Activated naive CD8-positive, alpha-beta T cell treated with anti-CD3 and anti-CD28 coated beads for 36 hours (primary cell): ENCODE data around the gene PTPRR. TPM values are rescaled to one million over a fixed set of nuclear protein-coding genes. Genes with fewer than 3 reads are reported as not detected.

Source experiments
- DNase-seq: peaks from one replicate; pipeline ENCODE4 v3.0.0; 2021
- H3K27ac Mint-ChIP-seq: one replicate; pipeline ENCODE4 v1.8.0; 2022; ENCODE audit warnings: mild to moderate bottlenecking, moderate library complexity, mixed read lengths
- H3K27me3 Mint-ChIP-seq: one replicate; pipeline ENCODE4 v1.8.0; 2022; ENCODE audit warnings: mild to moderate bottlenecking, mixed read lengths
- H3K36me3 Mint-ChIP-seq: one replicate; pipeline ENCODE4 v1.8.0; 2021; ENCODE audit warnings: mild to moderate bottlenecking, mixed read lengths
- H3K4me1 Mint-ChIP-seq: one replicate; pipeline ENCODE4 v1.8.0; 2021; ENCODE audit warnings: mixed read lengths
- H3K4me3 Mint-ChIP-seq: one replicate; pipeline ENCODE4 v1.8.0; 2022; ENCODE audit warnings: mild to moderate bottlenecking, moderate library complexity, mixed read lengths
- H3K9me3 Mint-ChIP-seq: one replicate; pipeline ENCODE4 v1.8.0; 2022; ENCODE audit warnings: mixed read lengths
- total RNA-seq, 2 experiments: library from RNA; stranded (reverse); gene quantifications; one replicate each; pipeline ENCODE4 v1.2.3, GENCODE V29; 2021

The PTPRR gene
- total RNA-seq, 2 experiments from 2014 or later = not detected

DNA sequence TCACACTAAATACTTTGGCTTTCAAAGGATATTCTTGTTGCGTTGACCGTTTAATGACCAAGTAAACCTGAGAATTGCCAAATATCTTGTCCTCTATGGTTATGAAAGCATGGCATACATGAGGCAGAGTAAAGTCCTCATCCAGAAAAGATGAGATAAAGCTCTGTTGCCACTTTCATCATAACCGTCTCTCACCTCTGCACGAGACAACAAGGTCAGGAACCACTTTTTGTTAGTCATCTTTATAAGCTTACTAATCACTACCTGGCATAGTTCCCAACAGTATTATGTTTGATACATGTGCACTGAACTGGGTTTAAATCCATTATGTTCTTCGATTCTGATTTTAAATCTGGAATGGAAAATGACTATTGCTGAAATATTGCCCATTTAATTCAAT, 314.6 kb downstream of the PTPRR start:
- no peak for DNase-seq
- Mint-ChIP-seq H3K4me3 (no peak overlapping the region), H3K27me3 (peaks cover 40% of the 10 kb centered on the region), H3K9me3 (no peaks in the 10 kb centered on the region), H3K27ac (no peak overlapping the region), H3K36me3 (no peaks in the 10 kb centered on the region), H3K4me1 (peaks cover 4% of the 10 kb centered on the region)

GRCh38 chr12:70604662-70605061, 315.9 kb downstream of the PTPRR start:
- Mint-ChIP-seq H3K36me3 (no peaks in the 10 kb centered on the region), H3K4me1 (peaks cover 2% of the 10 kb centered on the region), H3K4me3 (no peak overlapping the region), H3K9me3 (no peaks in the 10 kb centered on the region), H3K27ac (no peak overlapping the region), H3K27me3 (peaks cover 32% of the 10 kb centered on the region)
- no peak for DNase-seq

DNA sequence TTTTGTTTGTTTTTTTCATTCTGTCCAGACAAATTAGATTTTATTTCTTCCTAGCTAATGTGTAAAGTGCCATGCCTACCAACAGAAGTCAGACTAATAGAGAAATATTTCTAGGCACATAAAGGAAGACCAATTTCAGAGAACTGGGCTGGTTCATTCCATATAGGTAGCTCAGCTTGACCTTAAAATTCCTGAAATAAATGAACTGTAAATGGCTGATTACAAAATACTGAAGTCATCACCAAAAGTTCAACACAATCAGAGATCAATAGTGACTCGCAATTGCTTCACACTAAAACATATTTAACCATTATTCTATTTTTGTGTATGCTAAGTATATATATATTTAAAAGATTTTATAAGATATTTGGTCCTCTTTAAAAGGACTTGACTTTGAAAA, 317.5 kb downstream of the PTPRR start:
- H3K36me3 Mint-ChIP-seq = no peaks in the 10 kb centered on the region
- DNase-seq = no peak
- no peaks in the 10 kb centered on the region for H3K4me1 Mint-ChIP-seq
- no peaks in the 10 kb centered on the region for H3K9me3 Mint-ChIP-seq
- peaks cover 16% of the 10 kb centered on the region for H3K27me3 Mint-ChIP-seq
- no peak overlapping the region for H3K27ac Mint-ChIP-seq
- no peak overlapping the region for H3K4me3 Mint-ChIP-seq

GRCh38 chr12:70598467-70599193, 321.9 kb downstream of the PTPRR start:
- DNase-seq = no peak
- no peaks in the 10 kb centered on the region for H3K36me3 Mint-ChIP-seq
- H3K4me1 Mint-ChIP-seq = no peaks in the 10 kb centered on the region
- H3K27ac Mint-ChIP-seq = no peak overlapping the region
- peaks cover 9% of the 10 kb centered on the region for H3K27me3 Mint-ChIP-seq
- no peaks in the 10 kb centered on the region for H3K9me3 Mint-ChIP-seq
- H3K4me3 Mint-ChIP-seq = no peak overlapping the region

DNA sequence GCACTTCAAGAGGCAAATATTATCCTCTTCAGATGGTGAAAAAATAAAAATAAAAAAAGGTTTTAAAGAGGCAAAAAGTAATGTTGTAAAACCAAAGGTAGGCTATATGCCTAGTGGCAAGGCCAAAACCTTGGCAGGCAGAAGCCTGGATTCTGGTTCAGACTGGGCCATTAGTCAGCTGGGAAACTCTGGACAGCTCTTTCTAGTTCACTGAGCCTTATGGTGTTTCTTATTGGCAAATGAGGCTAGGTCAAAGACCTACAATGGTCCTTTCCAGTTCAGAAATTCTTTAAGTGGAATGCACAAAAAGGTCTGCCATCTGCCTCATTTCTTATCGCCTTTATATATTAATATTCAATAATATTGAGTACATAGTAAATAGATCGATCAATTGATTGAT, 327.9 kb downstream of the PTPRR start:
- Mint-ChIP-seq H3K27ac (no peak overlapping the region), H3K9me3 (no peaks in the 10 kb centered on the region), H3K4me3 (no peak overlapping the region), H3K27me3 (peaks cover 27% of the 10 kb centered on the region), H3K4me1 (no peaks in the 10 kb centered on the region), H3K36me3 (no peaks in the 10 kb centered on the region)
- no peak for DNase-seq

- H3K4me1 Mint-ChIP-seq = no peaks in the 10 kb centered on the region
- no peak for DNase-seq
- no peak overlapping the region for H3K27ac Mint-ChIP-seq
- no peaks in the 10 kb centered on the region for H3K9me3 Mint-ChIP-seq
- no peak overlapping the region for H3K4me3 Mint-ChIP-seq
- H3K27me3 Mint-ChIP-seq = peaks cover 40% of the 10 kb centered on the region
- H3K36me3 Mint-ChIP-seq = peaks cover 2% of the 10 kb centered on the region
These were observed 329.9 kb downstream of the PTPRR start for GRCh38 chr12:70590549-70591226.

DNA sequence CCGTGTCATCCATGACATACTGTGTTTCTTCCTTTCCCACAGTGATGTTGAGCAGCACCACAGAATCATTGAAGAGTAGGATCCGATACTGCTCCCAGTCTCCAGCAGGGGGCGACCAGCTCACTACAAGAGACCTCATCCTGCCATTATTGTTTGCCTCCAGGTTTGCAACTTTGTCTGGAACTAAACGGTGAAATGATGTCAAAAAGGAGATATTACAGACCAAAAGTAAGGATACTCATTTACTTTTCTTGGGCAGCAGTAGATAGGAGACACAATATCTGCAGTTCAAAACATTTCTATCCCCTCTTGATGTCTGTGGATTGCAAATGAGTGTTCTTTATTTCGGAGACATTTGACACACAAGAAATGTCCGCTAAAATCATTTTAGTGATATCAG, 330.5 kb downstream of the PTPRR start:
- peaks cover 2% of the 10 kb centered on the region for H3K9me3 Mint-ChIP-seq

More for the DNA sequence above, 330.5 kb downstream of the PTPRR start:
- peak; percentile 44 for DNase-seq
- Mint-ChIP-seq H3K4me1 (no peaks in the 10 kb centered on the region), H3K27ac (no peak overlapping the region), H3K27me3 (peaks cover 42% of the 10 kb centered on the region), H3K4me3 (no peak overlapping the region), H3K36me3 (peaks cover 2% of the 10 kb centered on the region)

Other genes with a start within 250 kb of the PTPRR start
- gene TSPAN8, start 237.3 kb upstream of the PTPRR start, total RNA-seq = not detected